DMS53 treated with DMSO at 0.1 percent for 48 hours (cell line): ENCODE data around the gene APOBEC3C.
"Not testable (repeated sequence)": the region's sequence is repeated elsewhere in the genome, so short reads cannot be mapped to it uniquely, and the experiment has no call there.

ENCODE experiments used
- DNase-seq: peaks from one replicate; lab custom pipeline; 2025; ENCODE audit not compliant: unreplicated experiment; lab: John Stamatoyannopoulos, UW

Gene APOBEC3C

GRCh38 chr22:39013942-39014722 lies at the start of gene APOBEC3C:
TSS of gene APOBEC3C (plus strand) at chr22:39014257. CDS start at chr22:39014363, 106 bp downstream.
- DNase-seq, result peak; percentile 38

DNA sequence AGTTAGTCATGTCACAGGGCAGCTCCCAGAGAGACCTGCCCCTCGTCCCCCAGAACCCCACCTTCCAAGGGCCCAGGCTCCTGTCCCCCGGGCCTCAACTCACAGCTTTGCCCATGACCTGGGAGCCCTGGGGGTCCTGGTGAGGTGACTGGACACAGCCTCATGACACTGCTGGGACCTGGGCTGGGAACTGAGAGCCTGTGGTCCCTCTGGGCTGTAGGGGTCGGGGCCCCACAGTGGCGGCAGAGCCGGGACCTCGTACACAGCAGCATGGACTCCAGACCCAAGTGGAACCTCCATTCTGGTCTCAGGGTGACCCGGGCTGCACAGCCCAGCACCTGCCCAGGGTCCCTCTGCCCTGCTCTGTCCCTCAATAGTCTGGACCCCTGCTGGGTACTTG lies 49.8 kb upstream of the APOBEC3C start:
- no peak for DNase-seq

GRCh38 chr22:38964989-38965388 lies 49.1 kb upstream of the APOBEC3C start:
- no peak for DNase-seq

DNA sequence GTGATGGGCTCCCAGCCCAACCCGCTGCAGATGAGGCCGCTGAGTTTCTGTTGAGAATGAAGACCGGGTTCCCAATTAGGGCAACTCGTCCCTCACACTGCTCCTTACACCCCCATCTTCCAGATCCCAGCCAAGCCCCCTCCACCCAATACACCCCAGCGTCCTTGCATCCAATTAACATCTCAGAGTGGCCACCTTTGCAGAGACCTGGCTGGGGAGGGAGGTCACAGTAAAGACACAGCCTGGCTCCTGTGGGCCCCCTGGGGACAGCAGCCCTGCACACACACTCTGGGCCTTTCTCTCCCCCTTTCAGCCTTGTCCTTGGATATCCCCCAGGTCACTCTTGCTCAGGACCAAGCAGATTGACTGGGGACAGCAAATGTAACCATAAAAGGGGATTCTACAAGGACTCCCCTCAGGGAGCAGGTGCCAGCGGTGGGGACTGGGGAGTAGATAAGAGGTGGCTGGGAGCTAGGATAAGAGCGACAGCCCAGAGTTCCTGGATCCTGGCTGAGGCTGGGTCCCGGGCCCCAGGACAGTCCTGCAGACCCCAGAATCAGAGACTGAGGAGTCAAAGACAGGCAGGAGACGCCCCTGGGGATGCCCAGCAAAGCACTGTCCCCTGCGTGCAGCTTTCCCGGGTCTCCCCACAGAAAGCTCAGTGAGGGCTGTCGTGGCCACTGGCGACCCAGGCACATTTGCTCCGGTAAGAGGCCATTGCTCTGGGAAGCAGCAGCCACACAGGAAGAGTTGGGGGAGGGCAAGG lies 48.3 kb upstream of the APOBEC3C start:
- no peak for DNase-seq

DNA sequence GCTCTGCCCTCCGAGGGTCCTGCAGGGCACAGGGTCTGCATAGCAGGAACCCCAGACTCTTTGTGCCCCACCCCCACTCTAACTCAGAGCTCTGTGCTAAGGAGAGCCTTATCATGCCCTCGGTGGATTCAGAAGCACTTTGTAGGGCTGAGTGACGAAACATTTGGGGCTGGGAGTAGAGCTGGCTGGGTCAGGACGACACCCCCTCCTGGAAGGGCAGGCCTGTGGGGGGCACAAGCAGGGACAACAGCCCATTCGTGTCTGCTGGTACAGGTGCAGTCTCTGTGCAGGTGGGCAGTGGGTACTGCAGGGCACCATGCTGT lies 47.7 kb upstream of the APOBEC3C start:
- no peak for DNase-seq

DNA sequence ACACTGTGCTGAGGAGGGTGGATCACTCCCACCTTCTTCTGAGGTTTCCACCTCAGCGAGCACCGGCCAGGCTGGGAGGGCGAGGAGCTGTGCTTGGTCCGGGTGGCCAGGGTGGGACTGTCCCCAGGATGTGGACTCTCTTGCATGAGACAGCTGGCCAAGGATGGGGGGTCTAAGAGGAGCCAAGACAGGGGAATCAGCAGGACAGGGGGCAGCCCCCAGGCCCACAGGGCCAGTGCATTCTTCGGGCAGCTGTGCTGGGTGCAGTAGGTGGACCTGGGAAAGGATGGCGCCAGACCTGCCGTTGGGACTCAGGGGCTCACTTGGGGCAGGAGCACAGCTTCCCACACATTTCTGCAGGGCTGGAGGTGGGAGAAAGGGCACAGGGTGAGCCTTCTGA lies 47.1 kb upstream of the APOBEC3C start:
- no peak for DNase-seq

- DNase-seq, result no peak
Measured at GRCh38 chr22:38967451-38968450, 46.3 kb upstream of the APOBEC3C start.

DNA sequence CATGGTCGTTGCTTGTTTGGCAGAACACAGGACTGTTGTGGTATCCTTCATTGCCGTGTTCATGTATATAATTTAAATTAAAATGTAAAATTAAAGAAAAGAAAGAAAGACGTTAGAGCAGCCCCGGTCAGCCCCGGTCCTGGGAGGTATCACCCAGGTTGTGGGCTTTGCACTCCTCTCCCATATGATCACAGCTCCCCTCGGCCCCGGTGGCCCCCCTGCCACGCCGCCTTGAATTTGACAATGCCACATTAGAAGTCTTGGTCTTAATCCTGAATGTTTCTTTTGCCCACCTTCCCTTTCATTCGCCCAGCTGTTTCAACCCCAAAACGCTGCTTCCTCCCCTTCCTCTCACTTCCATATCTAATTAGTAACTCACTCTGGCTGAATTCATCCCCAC lies 45.3 kb upstream of the APOBEC3C start:
- DNase-seq, result no peak

- DNase-seq, result no peak
Measured at GRCh38 chr22:38970551-38970950, 43.5 kb upstream of the APOBEC3C start.

GRCh38 chr22:38971202-38971601 lies 42.9 kb upstream of the APOBEC3C start:
- no peak for DNase-seq

DNA sequence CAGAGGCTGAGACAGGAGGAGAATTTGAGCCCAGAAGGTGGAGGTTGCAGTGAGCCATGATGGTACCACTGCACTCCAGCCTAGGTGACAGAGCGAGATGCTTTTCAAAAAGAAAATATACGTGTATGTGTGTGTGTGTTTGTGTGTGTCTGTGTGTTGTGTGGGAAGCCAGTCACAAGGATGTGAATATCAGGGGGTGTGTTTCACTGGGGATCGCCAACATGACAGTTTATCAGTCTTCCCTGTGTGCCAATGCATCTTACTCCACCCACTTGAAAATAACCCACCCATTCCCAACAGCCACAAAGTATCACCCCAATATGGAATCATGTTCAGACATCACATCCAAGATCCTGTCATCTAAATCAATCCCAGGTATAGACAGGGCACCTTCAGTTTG lies 42.3 kb upstream of the APOBEC3C start:
- DNase-seq, result no peak

- no peak for DNase-seq
Measured at GRCh38 chr22:38972558-38972957, 41.5 kb upstream of the APOBEC3C start.

- no peak for DNase-seq
Measured at GRCh38 chr22:38973289-38974169, 40.5 kb upstream of the APOBEC3C start.

GRCh38 chr22:38974170-38974825 lies 39.8 kb upstream of the APOBEC3C start:
- DNase-seq, result no peak

GRCh38 chr22:38974826-38975175 lies 39.3 kb upstream of the APOBEC3C start:
- DNase-seq, result no peak

DNA sequence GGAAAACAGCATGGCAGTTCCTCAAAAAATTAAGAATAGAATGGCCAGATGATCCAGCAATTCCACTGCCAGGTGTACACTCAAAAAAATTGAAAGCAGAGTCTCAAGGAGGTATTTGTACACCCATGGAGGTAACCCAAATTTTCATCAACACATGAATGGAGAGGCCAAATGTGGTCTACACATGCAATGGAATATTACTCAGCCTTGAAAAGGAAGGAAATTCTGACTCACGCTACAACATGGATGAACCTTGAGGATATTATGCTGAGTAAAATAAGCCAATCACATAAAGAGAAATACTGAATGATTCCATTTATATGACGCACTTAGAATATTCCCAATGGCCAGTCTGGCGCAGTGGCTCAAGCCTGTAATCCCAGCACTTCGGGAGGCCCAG lies 36.8 kb upstream of the APOBEC3C start:
- not testable (repeated sequence) for DNase-seq

DNA sequence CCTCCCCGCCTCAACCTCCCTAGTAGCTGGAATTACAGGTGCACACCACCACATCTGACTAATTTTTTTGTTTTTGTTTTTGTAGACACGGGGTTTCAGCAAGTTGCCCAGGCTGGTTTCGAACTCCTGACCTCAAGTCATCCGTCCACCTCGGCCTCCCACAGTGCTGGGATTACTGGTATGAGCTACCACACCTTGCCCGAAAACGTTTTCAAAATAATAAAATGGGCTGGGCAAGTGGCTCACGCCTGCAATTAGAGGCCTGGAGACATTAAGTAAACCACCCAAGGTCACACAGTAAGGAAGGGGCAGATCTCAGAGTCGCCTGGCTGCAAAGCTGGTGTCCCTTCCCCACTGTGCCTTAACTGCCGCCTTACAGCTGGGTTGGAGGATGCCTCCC lies 33.5 kb upstream of the APOBEC3C start:
- DNase-seq, result not testable (repeated sequence)

DNA sequence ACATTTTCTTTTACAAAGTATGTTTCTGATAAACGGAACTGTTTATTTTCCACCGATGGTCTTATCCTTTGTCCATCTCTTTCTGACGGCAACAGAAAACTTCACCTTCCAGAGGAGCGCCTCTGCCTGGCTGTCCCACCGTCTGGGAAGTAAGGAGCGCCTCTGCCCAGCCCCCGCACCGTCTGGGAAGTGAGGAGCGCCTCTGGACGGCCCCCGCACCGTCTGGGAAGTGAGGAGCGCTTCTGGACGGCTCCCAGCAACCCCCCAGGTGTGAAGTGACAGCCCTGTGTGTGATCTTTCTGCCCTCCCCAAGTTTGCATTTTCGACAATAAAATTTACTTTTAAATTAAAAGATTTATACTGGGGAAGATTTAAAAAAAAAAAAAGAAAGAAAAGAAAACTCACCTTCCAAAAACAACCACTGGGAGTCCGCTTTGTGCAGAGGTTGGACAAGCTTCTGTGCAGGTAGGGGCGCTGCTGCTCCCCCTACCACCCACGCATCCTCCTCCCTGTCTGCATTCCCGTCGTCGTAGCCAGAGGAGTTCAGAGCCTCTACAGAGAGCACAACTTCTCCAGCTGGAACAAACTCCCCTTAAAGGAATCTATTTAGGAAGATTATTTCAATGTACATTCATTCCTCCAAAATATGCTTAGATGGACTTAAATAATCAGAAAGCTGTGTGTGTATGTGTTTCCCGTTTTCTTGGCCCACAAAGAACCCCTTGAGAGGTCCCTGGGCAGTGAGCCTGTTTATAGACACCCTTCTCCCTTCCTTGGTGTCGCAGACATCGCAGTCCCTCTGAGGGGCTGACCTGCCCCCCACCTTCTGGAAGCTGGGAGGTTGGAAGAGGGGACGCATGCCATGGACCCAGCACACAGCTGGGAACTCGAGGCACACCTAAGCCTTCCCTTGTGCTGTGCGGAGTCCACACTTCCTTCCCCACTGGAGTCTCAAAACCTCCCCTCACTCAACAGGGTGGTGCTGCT lies 32.8 kb upstream of the APOBEC3C start:
- DNase-seq, result no peak
